IMR-90 (cell line): Measurements from ENCODE around the gene ZFTA. TPM values are rescaled to one million over a fixed set of nuclear protein-coding genes. Genes with fewer than 3 reads are reported as not detected.
"Not testable (repeated sequence)": the region's sequence is repeated elsewhere in the genome, so short reads cannot be mapped to it uniquely, and the experiment has no call there.

Experiments
- ATAC-seq: fragments of 200-7000 bp; cut with Tn5 transposase; 2 replicates; pipeline ENCODE4 v1.9.1; 2020; ENCODE audit warnings: low read depth, mild to moderate bottlenecking, moderate library complexity
- BruUV-seq: library from RNA; stranded (reverse); fragments of 400-500 nt; replicated peaks from 2 replicates; lab custom pipeline; 2021; lab: Mats Ljungman, UMichigan
- CTCF ChIA-PET: fragments of 300-600 bp; formaldehyde crosslinking; extraction: SDS; loops from one replicate; lab custom pipeline; 2021; ENCODE audit warnings: antibody characterized with exemption; lab: Yijun Ruan, JAX
- POLR2A ChIA-PET: fragments of 300-600 bp; sonication (Branson Sonifier 250); formaldehyde crosslinking; loops from one replicate; lab custom pipeline; 2022; ENCODE audit warnings: antibody characterized with exemption; ENCODE audit not compliant: unreplicated experiment; lab: Charles Lee
- DNase-seq: peaks from one replicate; pipeline ENCODE4 v3.0.0; 2013
- H2AFZ ChIP-seq: replicated peaks from 2 replicates; pipeline ENCODE3; 2013; ENCODE audit warnings: low read length, mild to moderate bottlenecking; ENCODE audit not compliant: poor library complexity
- H2AK5ac ChIP-seq: 2 replicates; pipeline ENCODE4 v1.6.1; 2013; ENCODE audit warnings: low read depth, low read length, inconsistent platforms
- H2AK9ac ChIP-seq: replicated peaks from 2 replicates; pipeline ENCODE3; 2013; ENCODE audit warnings: mild to moderate bottlenecking, low read depth, low read length, moderate library complexity; ENCODE audit not compliant: poor library complexity
- H2BK120ac ChIP-seq: 2 replicates; pipeline ENCODE4 v1.6.1; 2013; ENCODE audit warnings: low read depth, low read length, inconsistent platforms
- H2BK15ac ChIP-seq: 3 replicates; pipeline ENCODE4 v1.6.1; 2013; ENCODE audit warnings: low read depth, low read length, inconsistent platforms
- H2BK20ac ChIP-seq: 2 replicates; pipeline ENCODE4 v1.6.1; 2013; ENCODE audit warnings: low read depth, mild to moderate bottlenecking, inconsistent platforms, low read length, moderate library complexity
- H2BK5ac ChIP-seq: 2 replicates; pipeline ENCODE4 v1.6.1; 2013; ENCODE audit warnings: mild to moderate bottlenecking, low read depth, low read length, inconsistent platforms; ENCODE audit not compliant: poor library complexity, severe bottlenecking
- H3K14ac ChIP-seq: replicated peaks from 2 replicates; pipeline ENCODE4 v1.6.1; 2013; ENCODE audit warnings: low read depth, low read length, inconsistent platforms
- H3K18ac ChIP-seq: 2 replicates; pipeline ENCODE4 v1.6.1; 2013; ENCODE audit warnings: low read depth, low read length, control low read depth
- H3K23ac ChIP-seq: 2 replicates; pipeline ENCODE4 v1.6.1; 2013; ENCODE audit warnings: low read depth, low read length, inconsistent platforms
- H3K27ac ChIP-seq: 2 replicates; pipeline ENCODE4 v1.5.1; 2013; ENCODE audit warnings: mild to moderate bottlenecking, control low read depth, low read length; ENCODE audit not compliant: insufficient read depth
- H3K27me3 ChIP-seq: 2 replicates; pipeline ENCODE4 v1.6.1; 2013; ENCODE audit warnings: low read length; ENCODE audit not compliant: control insufficient read depth, insufficient read depth
- H3K36me3 ChIP-seq: 2 replicates; pipeline ENCODE4 v1.6.1; 2013; ENCODE audit warnings: low read length, mixed read lengths; ENCODE audit not compliant: control insufficient read depth, insufficient read depth
- H3K4ac ChIP-seq: 2 replicates; pipeline ENCODE4 v1.6.1; 2013; ENCODE audit warnings: low read depth, low read length, inconsistent platforms
- H3K4me1 ChIP-seq: 2 replicates; pipeline ENCODE4 v1.6.1; 2013; ENCODE audit warnings: low read length, mixed read lengths; ENCODE audit not compliant: control insufficient read depth, insufficient read depth
- H3K4me2 ChIP-seq: 2 replicates; pipeline ENCODE4 v1.6.1; 2013; ENCODE audit warnings: low read depth, mild to moderate bottlenecking, control low read depth, low read length, moderate library complexity
- H3K4me3 ChIP-seq: 2 replicates; pipeline ENCODE4 v1.5.1; 2013; ENCODE audit warnings: low read depth, mild to moderate bottlenecking, control low read depth, low read length, moderate library complexity; ENCODE audit not compliant: insufficient read depth
- H3K56ac ChIP-seq: 2 replicates; pipeline ENCODE4 v1.6.1; 2013; ENCODE audit warnings: low read length, inconsistent platforms; ENCODE audit not compliant: insufficient read depth; ENCODE audit errors: extremely low read depth
- H3K79me1 ChIP-seq, 2 experiments: 2 replicates each; pipeline ENCODE4 v1.6.1; 2013; ENCODE audit warnings: low read length in 2 of 2, inconsistent platforms in 1 of 2, low read depth in 1 of 2
- H3K9ac ChIP-seq: 2 replicates; pipeline ENCODE4 v1.6.1; 2013; ENCODE audit warnings: low read depth, low read length, control low read depth
- H3K9me1 ChIP-seq: 2 replicates; pipeline ENCODE4 v1.6.1; 2013; ENCODE audit warnings: low read length, inconsistent platforms; ENCODE audit not compliant: insufficient read depth
- H3K9me3 ChIP-seq: 2 replicates; pipeline ENCODE4 v1.6.1; 2013; ENCODE audit warnings: low read length; ENCODE audit not compliant: control insufficient read depth, insufficient read depth
- H4K20me1 ChIP-seq: 2 replicates; pipeline ENCODE4 v1.6.1; 2013; ENCODE audit warnings: low read length, inconsistent platforms; ENCODE audit not compliant: insufficient read depth
- H4K5ac ChIP-seq: 2 replicates; pipeline ENCODE4 v1.6.1; 2013; ENCODE audit warnings: mild to moderate bottlenecking, low read depth, low read length, control low read depth
- H4K8ac ChIP-seq, 2 experiments: 2 replicates each; pipeline ENCODE4 v1.6.1; 2013; ENCODE audit warnings: low read depth in 2 of 2, low read length in 2 of 2, control low read depth in 1 of 2, inconsistent platforms in 1 of 2
- H4K91ac ChIP-seq: 2 replicates; pipeline ENCODE4 v1.6.1; 2013; ENCODE audit warnings: low read depth, low read length, inconsistent platforms; ENCODE audit not compliant: insufficient read depth
- WGBS, 2 experiments: methylation state at CpG; one replicate each; pipeline versions ENCODE4 v1.1.5 to v1.1.7; 2013; ENCODE audit warnings: missing lambda C conversion rate in 2 of 2; ENCODE audit not compliant: insufficient read length in 1 of 2; ENCODE audit errors: extremely low coverage in 2 of 2; 5-methylcytosine and 5-hydroxymethylcytosine counted together
- dilution Hi-C: fragments of 300-500 bp; cut with HindIII; formaldehyde crosslinking; loops from one replicate; pipeline ENCODE4 v1.14.3; 2018; ENCODE audit warnings: low sequenced_read_pairs; ENCODE audit not compliant: unreplicated experiment
- in situ Hi-C: fragments of 300-500 bp; cut with MboI; formaldehyde crosslinking; loops from 3 replicates; pipeline ENCODE4 v1.14.3; 2019; ENCODE audit warnings: low sequenced_read_pairs, inconsistent platforms, mixed read lengths
- intact Hi-C: fragments of 100-400 bp; cut with micrococcal nuclease; formaldehyde crosslinking; loops from 2 replicates; pipeline ENCODE4 v1.10.0; 2022
- polyA plus RNA-seq, 3 experiments: library from polyadenylated mRNA; depleted of rRNA; stranded (reverse); fragments of >200 nt; gene quantifications; 2 replicates each; pipeline ENCODE4 v1.2.3, GENCODE V29; 2012; ENCODE audit warnings: low replicate concordance in 1 of 3
- total RNA-seq: library from RNA; depleted of rRNA; stranded (reverse); fragments of >200 nt; gene quantifications from 2 replicates; pipeline ENCODE4 v1.2.3, GENCODE V29; 2012

Gene ZFTA
- total and polyA plus RNA-seq, 2 of the 4 experiments (the other 2 are of a cell fraction), result 5.4 to 8.1 TPM

DNA sequence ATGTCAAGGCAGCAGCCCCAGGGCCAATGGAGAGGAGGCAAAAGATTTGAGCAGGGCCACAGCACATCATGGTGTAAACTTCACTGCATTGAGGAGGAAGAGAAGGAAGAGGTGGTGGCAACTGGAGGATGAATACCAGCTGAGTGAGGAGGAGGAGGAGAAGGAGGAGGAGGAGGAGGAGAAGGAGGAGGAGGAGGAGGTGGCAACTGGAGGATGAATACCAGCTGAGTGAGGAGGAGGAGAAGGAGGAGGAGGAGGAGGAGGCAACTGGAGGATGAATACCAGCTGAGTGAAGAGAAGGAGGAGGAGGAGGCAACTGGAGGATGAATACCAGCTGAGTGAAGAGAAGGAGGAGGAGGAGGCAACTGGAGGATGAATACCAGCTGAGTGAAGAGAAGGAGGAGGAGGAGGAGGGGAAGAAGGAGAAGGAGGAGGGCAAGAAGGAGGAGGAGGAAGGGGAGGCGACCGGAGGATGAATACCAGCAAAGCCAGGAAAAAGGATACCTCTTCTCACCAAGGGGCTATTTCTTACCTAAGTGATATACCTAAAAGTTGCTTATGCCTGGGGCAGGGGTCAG lies 3.3 kb upstream of the ZFTA start:
- H2BK5ac ChIP-seq, result peak overlapping the region; percentile 39
- peak overlapping the region in 1 of 2 experiments; percentile 69; a peak in 2 of 4 replicates for H4K8ac ChIP-seq
- H2BK120ac ChIP-seq, ATAC-seq, H4K91ac ChIP-seq, POLR2A ChIA-PET, H2BK15ac ChIP-seq, H4K20me1 ChIP-seq, H3K9me1 ChIP-seq, H3K9ac ChIP-seq, in situ Hi-C loops, H3K4me1 ChIP-seq, H3K27me3 ChIP-seq, H3K23ac ChIP-seq, H3K4me2 ChIP-seq, H2AK9ac ChIP-seq, BruUV-seq, H3K56ac ChIP-seq, H3K18ac ChIP-seq, H3K27ac ChIP-seq, DNase-seq, dilution Hi-C loops, H3K36me3 ChIP-seq, H3K9me3 ChIP-seq, H3K4me3 ChIP-seq: not testable (repeated sequence)
- H2AFZ ChIP-seq, result peak overlapping the region; percentile 77
- peak overlapping the region; percentile 15 for H2AK5ac ChIP-seq
- H2BK20ac ChIP-seq, result peak overlapping the region; percentile 46; the same call in 1 of the 2 replicates
- CTCF ChIA-PET, result interaction anchor here (0.6 kb wide), 1 partner anchor 9 kb away, joined by 3 read pairs; no protein-coding TSS in a partner anchor
- H3K14ac ChIP-seq, result 0 out of 2 replicates have a peak overlapping the region, but pooled peaks have one; percentile 15
- H3K79me1 ChIP-seq, result peaks cover 5 to 12% of the 10 kb centered on the region in 2 experiments
- intact Hi-C loops, result loop anchor here (2.0 kb wide), 1 partner anchor 63 kb away; no protein-coding TSS in a partner anchor
- WGBS, 2 experiments, result no CpG with 5 or more reads among the region's 2 CpGs
- peak overlapping the region; percentile 67 for H3K4ac ChIP-seq
- peak overlapping the region; percentile 27 for H4K5ac ChIP-seq
